ENCODE results near the gene GNAI3. TPM values are rescaled to one million over a fixed set of nuclear protein-coding genes. Genes with fewer than 3 reads are reported as not detected.

Gene GNAI3
- total RNA-seq, 2 experiments from 2014 or later: 3.8 to 6.1 TPM

DNA sequence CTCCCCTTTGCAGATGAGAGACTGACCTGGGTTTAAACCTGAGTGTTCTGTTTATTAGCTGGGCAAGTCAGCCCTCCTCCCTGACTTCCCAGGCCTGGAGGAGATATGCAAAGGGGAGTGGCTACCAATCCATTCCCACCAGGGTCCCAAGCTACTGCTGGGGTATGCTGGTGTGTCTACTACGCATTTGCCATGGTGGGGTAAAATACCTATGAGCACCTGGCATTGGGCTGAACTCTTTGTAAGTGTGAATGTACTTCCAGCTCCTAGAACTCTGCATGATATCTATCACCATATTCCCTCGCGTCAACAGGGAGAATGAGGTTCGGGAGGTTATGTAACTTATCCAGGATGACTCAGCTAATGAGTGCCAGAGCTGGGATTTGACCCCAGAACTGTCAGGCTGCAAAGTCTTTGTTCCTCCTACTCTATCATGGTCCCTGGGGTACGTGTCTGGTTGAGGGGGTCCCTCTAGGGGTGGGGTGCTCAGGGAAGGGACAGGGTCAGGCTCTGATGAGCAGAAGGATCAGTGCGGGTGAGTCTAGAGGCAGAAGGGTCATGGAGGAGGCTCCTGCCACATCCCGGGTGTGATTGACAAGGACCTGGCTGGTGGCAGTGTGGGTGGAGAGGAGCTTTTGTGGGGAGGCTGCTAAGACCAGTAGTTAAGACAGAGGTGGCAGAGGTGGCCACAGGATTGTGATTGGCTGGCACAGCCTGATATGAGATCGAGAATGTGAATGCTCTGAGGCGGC is 88.0 kb downstream of the GNAI3 start:
- BruUV-seq (replicated peaks): no TSS peak
- CTCF ChIA-PET (ENCODE audit: unreplicated experiment): interaction anchor here (0.9 kb wide), 1 partner anchor 137 kb away, joined by 7 read pairs; no protein-coding TSS in a partner anchor
- no peak overlapping the region for H2AFZ ChIP-seq (ENCODE audit: low read length)

DNA sequence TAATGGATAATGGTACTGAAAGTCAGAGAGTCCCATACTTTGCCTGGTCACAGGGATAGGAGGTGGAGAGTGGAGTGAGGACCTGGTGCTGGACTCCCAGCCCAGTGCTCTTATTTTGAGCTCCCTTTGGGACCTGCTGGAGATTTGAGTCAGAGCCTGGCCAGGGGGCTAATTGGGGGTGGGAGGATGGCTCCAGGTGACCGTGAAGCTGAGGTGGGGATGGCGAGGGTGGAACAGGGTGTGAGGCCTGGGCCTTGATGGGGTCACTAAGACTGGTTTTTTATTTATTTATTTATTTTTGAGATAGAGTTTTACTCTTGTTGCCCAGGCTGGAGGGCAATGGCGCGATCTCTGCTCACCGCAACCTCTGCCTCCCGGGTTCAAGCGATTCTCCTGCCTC is 89.0 kb downstream of the GNAI3 start:
- CTCF ChIA-PET (ENCODE audit: unreplicated experiment): interaction anchor here (0.9 kb wide), 1 partner anchor 136 kb away, joined by 7 read pairs; no protein-coding TSS in a partner anchor
- POLR2A ChIA-PET: interaction anchor here (0.8 kb wide), 1 partner anchor 89 kb away, joined by 3 read pairs; the partner anchor contains the start of gene GNAI3
- TF ChIP-seq, protein P1, sequence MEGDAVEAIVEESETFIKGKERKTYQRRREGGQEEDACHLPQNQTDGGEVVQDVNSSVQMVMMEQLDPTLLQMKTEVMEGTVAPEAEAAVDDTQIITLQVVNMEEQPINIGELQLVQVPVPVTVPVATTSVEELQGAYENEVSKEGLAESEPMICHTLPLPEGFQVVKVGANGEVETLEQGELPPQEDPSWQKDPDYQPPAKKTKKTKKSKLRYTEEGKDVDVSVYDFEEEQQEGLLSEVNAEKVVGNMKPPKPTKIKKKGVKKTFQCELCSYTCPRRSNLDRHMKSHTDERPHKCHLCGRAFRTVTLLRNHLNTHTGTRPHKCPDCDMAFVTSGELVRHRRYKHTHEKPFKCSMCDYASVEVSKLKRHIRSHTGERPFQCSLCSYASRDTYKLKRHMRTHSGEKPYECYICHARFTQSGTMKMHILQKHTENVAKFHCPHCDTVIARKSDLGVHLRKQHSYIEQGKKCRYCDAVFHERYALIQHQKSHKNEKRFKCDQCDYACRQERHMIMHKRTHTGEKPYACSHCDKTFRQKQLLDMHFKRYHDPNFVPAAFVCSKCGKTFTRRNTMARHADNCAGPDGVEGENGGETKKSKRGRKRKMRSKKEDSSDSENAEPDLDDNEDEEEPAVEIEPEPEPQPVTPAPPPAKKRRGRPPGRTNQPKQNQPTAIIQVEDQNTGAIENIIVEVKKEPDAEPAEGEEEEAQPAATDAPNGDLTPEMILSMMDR (conservative IDR thresholded peaks at IDR 0.05; ENCODE audit: low read length): no peak
- no peak for TF ChIP-seq EZH2phosphoT487 (IDR thresholded peaks at IDR 0.05; ENCODE audit: borderline replicate concordance, low read depth, low read length)
- H2AFZ ChIP-seq (ENCODE audit: low read length): no peak overlapping the region
- no peaks in the 10 kb centered on the region for H3K36me3 ChIP-seq (ENCODE audit: insufficient read depth, low read length)
- H3K4me3 ChIP-seq (ENCODE audit: low read depth, low read length, poor library complexity, severe bottlenecking): no peak overlapping the region
- H3K79me2 ChIP-seq (ENCODE audit: insufficient read depth, low read depth, low read length): no peaks in the 10 kb centered on the region
- no peaks in the 10 kb centered on the region for H4K20me1 ChIP-seq (ENCODE audit: insufficient read depth, low read length)
- BruUV-seq (replicated peaks): no TSS peak
- intact Hi-C loops (cut with micrococcal nuclease; ENCODE audit: unreplicated experiment): no loop called here
- H3K9me2 ChIP-seq (ENCODE audit: insufficient read depth, low read length): no peaks in the 10 kb centered on the region
- peaks cover 15% of the 10 kb centered on the region for H3K4me1 ChIP-seq (ENCODE audit: insufficient read depth, low read length, poor library complexity, severe bottlenecking)
- no peaks in the 10 kb centered on the region for H3K9me3 ChIP-seq (ENCODE audit: low read length)
- H3K27ac ChIP-seq (ENCODE audit: low read depth, low read length, poor library complexity, severe bottlenecking): no peak overlapping the region
- no peak for DNase-seq (ENCODE audit: low spot score)
- no peak overlapping the region for H3K4me2 ChIP-seq (ENCODE audit: low read length)

More for the DNA sequence above, 88.0 kb downstream of the GNAI3 start:
- POLR2A ChIA-PET: interaction anchor here (0.8 kb wide), 1 partner anchor 88 kb away, joined by 3 read pairs; the partner anchor contains the start of gene GNAI3
- Histone ChIP-seq H3K4me3 (ENCODE audit: low read depth, low read length, poor library complexity, severe bottlenecking) (no peak overlapping the region), H3K79me2 (ENCODE audit: insufficient read depth, low read depth, low read length) (no peaks in the 10 kb centered on the region), H3K9me2 (ENCODE audit: insufficient read depth, low read length) (no peaks in the 10 kb centered on the region), H3K27ac (ENCODE audit: low read depth, low read length, poor library complexity, severe bottlenecking) (no peak overlapping the region), H3K4me2 (ENCODE audit: low read length) (no peak overlapping the region), H3K4me1 (ENCODE audit: insufficient read depth, low read length, poor library complexity, severe bottlenecking) (peaks cover 15% of the 10 kb centered on the region), H3K9me3 (ENCODE audit: low read length) (no peaks in the 10 kb centered on the region), H4K20me1 (ENCODE audit: insufficient read depth, low read length) (no peaks in the 10 kb centered on the region), H3K36me3 (ENCODE audit: insufficient read depth, low read length) (peaks cover 3% of the 10 kb centered on the region; the same call in 1 of the 2 replicates)
- no peak for TF ChIP-seq EZH2phosphoT487 (IDR thresholded peaks at IDR 0.05; ENCODE audit: borderline replicate concordance, low read depth, low read length)
- TF ChIP-seq, protein P1 (conservative IDR thresholded peaks at IDR 0.05; ENCODE audit: low read length): no peak
- no peak for DNase-seq (ENCODE audit: low spot score)
- intact Hi-C loops (cut with micrococcal nuclease; ENCODE audit: unreplicated experiment): no loop called here

Data from OCI-LY7 (cell line).